ENCODE data around the gene LRRC23. TPM values are rescaled to one million over a fixed set of nuclear protein-coding genes. Genes with fewer than 3 reads are reported as not detected.

Gene LRRC23
- total and polyA plus RNA-seq, 2 experiments from 2014 or later: 2.4 to 9.1 TPM

GRCh38 chr12:6863033-6863432 lies 41.6 kb upstream of the LRRC23 start:
- Histone ChIP-seq H3K4me3 (no peak overlapping the region), H3F3A (replicated peaks; ENCODE audit: low read depth) (peaks cover 16% of the 10 kb centered on the region), H4K20me1 (replicated peaks; ENCODE audit: insufficient read depth) (peaks cover 4% of the 10 kb centered on the region; the same call in 1 of the 2 replicates), H3K27me3 (ENCODE audit: insufficient read depth) (no peaks in the 10 kb centered on the region), H3K36me3 (ENCODE audit: insufficient read depth) (peaks cover 8% of the 10 kb centered on the region), H3K79me2 (replicated peaks; ENCODE audit: insufficient read depth) (peaks cover 7% of the 10 kb centered on the region), H3K9me2 (ENCODE audit: insufficient read depth) (no peaks in the 10 kb centered on the region), H3K4me1 (ENCODE audit: insufficient read depth) (peaks cover 17% of the 10 kb centered on the region), H2AFZ (no peak overlapping the region), H3K27ac (ENCODE audit: low read depth) (no peak overlapping the region), H3K4me2 (no peak overlapping the region)
- DNase-seq (ENCODE audit: low spot score) (no peak), ATAC-seq (no peak)
- H3K4me3 Mint-ChIP-seq: peak overlapping the region; percentile 12; the same call in 1 of the 3 replicates
- no peaks in the 10 kb centered on the region; the same call in 2 of the 3 replicates for H3K9me3 Mint-ChIP-seq
- TF ChIP-seq, protein P1, sequence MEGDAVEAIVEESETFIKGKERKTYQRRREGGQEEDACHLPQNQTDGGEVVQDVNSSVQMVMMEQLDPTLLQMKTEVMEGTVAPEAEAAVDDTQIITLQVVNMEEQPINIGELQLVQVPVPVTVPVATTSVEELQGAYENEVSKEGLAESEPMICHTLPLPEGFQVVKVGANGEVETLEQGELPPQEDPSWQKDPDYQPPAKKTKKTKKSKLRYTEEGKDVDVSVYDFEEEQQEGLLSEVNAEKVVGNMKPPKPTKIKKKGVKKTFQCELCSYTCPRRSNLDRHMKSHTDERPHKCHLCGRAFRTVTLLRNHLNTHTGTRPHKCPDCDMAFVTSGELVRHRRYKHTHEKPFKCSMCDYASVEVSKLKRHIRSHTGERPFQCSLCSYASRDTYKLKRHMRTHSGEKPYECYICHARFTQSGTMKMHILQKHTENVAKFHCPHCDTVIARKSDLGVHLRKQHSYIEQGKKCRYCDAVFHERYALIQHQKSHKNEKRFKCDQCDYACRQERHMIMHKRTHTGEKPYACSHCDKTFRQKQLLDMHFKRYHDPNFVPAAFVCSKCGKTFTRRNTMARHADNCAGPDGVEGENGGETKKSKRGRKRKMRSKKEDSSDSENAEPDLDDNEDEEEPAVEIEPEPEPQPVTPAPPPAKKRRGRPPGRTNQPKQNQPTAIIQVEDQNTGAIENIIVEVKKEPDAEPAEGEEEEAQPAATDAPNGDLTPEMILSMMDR (conservative IDR thresholded peaks at IDR 0.05; ENCODE audit: low read depth in 2 of 2): no peak
- TF ChIP-seq POLR2AphosphoS5 (IDR thresholded peaks at IDR 0.05; ENCODE audit: low read depth) (no peak), CREB1 (CRISPR knock-in tag; IDR thresholded peaks at IDR 0.05; ENCODE audit: low read depth) (no peak), JUNB (IDR thresholded peaks at IDR 0.05; ENCODE audit: unreplicated experiment) (no peak), ZNF331 (CRISPR knock-in tag; IDR thresholded peaks at IDR 0.05; ENCODE audit: low read depth) (no peak), EZH2phosphoT487 (IDR thresholded peaks at IDR 0.05; ENCODE audit: unreplicated experiment) (no peak), EZH2 (IDR thresholded peaks at IDR 0.05; ENCODE audit: low read depth, unreplicated experiment) (no peak), NANOG (IDR thresholded peaks at IDR 0.05; ENCODE audit: borderline replicate concordance) (no peak), STAT1 (IDR thresholded peaks at IDR 0.05; ENCODE audit: unreplicated experiment) (no peak), ZNF462 (CRISPR knock-in tag; IDR thresholded peaks at IDR 0.05) (no peak), ZNF114 (CRISPR knock-in tag; IDR thresholded peaks at IDR 0.05) (no peak)
- TF ChIP-seq, protein P2, sequence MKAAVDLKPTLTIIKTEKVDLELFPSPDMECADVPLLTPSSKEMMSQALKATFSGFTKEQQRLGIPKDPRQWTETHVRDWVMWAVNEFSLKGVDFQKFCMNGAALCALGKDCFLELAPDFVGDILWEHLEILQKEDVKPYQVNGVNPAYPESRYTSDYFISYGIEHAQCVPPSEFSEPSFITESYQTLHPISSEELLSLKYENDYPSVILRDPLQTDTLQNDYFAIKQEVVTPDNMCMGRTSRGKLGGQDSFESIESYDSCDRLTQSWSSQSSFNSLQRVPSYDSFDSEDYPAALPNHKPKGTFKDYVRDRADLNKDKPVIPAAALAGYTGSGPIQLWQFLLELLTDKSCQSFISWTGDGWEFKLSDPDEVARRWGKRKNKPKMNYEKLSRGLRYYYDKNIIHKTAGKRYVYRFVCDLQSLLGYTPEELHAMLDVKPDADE (IDR thresholded peaks at IDR 0.05): no peak
- TF ChIP-seq, protein P3, sequence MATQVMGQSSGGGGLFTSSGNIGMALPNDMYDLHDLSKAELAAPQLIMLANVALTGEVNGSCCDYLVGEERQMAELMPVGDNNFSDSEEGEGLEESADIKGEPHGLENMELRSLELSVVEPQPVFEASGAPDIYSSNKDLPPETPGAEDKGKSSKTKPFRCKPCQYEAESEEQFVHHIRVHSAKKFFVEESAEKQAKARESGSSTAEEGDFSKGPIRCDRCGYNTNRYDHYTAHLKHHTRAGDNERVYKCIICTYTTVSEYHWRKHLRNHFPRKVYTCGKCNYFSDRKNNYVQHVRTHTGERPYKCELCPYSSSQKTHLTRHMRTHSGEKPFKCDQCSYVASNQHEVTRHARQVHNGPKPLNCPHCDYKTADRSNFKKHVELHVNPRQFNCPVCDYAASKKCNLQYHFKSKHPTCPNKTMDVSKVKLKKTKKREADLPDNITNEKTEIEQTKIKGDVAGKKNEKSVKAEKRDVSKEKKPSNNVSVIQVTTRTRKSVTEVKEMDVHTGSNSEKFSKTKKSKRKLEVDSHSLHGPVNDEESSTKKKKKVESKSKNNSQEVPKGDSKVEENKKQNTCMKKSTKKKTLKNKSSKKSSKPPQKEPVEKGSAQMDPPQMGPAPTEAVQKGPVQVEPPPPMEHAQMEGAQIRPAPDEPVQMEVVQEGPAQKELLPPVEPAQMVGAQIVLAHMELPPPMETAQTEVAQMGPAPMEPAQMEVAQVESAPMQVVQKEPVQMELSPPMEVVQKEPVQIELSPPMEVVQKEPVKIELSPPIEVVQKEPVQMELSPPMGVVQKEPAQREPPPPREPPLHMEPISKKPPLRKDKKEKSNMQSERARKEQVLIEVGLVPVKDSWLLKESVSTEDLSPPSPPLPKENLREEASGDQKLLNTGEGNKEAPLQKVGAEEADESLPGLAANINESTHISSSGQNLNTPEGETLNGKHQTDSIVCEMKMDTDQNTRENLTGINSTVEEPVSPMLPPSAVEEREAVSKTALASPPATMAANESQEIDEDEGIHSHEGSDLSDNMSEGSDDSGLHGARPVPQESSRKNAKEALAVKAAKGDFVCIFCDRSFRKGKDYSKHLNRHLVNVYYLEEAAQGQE (IDR thresholded peaks at IDR 0.05; ENCODE audit: unreplicated experiment): no peak
- peaks cover 16% of the 10 kb centered on the region for H3K27me3 Mint-ChIP-seq (ENCODE audit: insufficient read depth, low read depth, poor library complexity)
- H3K36me3 Mint-ChIP-seq (ENCODE audit: low read depth): peaks cover 73% of the 10 kb centered on the region
- no peak overlapping the region for H3K27ac Mint-ChIP-seq
- peaks cover 14% of the 10 kb centered on the region for H3K4me1 Mint-ChIP-seq

All from GM23338 (cell line).